CD4-positive, alpha-beta T cell treated with Interleukin-6 at 100 ng/mL for 8 hours (primary cell): Measurements from ENCODE around the gene LSM6.
A peak's percentile ranks its signal among the peaks of the same experiment; 100 is the strongest.

Source experiments
- DNase-seq: peaks from one replicate; pipeline ENCODE4 v3.0.0-alpha.2; 2020; ENCODE audit warnings: mixed read lengths, low spot score

The LSM6 gene

DNA sequence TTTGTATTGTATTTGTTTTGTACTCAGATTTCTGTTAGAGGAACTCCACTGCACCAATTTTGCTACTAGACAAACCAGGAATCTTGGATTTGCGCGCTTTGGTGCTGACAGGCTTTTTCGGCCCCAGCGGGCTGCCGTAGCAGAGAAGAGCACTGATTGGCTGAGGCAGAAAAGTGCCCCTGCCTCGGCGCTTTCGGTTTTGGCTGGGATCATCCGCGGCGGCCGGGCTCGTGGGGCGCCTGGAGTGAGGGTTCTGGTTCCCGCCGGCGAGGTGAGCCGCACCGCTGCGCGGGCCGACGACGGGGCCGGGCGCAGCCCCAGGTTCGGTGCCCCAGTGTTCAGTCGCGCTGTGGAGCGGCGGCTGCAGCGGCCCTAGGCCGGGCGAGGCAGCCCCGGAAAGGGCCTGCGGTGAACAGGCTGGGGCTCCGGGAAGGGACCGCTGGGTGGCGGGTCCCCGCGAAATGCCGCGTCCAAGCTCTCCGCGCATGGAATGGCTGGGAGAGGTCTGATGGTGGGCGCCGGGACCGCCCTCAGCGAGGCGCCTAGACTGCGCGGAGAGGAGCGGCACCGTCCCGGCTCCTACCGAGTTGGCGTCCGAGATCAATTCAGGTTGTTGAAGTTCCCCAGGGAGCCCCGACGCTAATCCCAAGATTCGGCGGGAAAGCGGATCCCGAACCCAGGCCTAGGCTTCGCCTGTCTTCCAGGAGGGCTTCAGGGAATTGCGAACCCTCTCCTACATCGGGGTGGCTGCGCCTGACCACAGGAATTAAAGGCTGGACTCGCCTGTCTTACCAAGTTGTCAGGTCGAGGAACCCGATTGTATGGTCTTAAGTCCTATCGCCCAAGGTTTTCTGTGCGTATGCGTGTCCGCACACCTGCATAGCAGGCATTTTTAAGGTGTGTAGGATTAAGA lies at the start of gene LSM6:
Gene LSM6, plus strand, starts transcription at position 178 of the 913 bp plus-strand sequence. CDS start 7,204 bp downstream, outside the sequence.
- DNase-seq: peak; percentile 81

GRCh38 chr4:146132445-146132844 lies 43.1 kb upstream of the LSM6 start:
- DNase-seq: no peak

- DNase-seq: no peak
Observed at GRCh38 chr4:146134761-146135445, 40.6 kb upstream of the LSM6 start.

DNA sequence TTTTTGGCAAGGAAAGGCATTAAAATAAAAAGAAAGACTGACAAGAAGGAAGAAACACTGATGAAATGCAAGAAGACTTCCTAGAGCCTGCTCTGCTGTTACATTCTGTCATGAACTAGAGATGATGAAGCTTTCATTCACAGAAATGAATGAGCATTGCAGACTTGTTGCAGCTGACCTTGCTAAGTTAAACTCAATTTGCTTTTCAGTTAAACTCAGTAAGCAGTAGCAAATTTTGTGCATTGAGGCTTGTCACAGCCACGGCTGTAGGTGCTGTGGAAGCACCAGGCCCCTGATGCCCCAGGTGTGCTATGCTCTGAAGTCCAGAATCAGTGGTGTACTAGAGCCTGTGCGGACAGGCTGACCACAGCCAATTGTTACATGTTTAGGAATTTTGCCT lies 39.6 kb upstream of the LSM6 start:
- no peak for DNase-seq

- no peak for DNase-seq
Observed at GRCh38 chr4:146142768-146143167, 32.8 kb upstream of the LSM6 start.

- DNase-seq: no peak
Observed at GRCh38 chr4:146143888-146144287, 31.6 kb upstream of the LSM6 start.

- DNase-seq: no peak
Observed at GRCh38 chr4:146146918-146147317, 28.6 kb upstream of the LSM6 start.

DNA sequence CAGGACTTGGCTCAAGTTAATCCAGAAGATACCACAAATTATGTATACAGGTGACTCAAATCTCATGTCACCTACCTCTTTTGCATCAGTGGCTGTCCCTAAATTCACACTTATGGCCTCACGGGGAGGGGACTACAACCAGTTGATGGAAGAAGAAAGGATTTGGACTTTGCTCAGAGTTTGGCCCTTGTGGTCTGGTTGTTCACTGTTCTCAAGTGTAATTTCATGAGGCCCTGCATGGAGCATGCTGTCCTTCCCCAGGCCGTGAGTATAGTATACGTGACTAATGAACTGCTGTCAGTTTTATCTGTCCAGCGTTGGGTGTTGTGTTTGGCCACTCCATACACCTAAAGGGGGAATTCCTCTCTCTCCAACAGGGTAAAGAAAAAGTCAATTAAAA lies 27.5 kb upstream of the LSM6 start:
- no peak for DNase-seq

- DNase-seq: no peak
Observed at GRCh38 chr4:146154057-146154456, 21.5 kb upstream of the LSM6 start.

DNA sequence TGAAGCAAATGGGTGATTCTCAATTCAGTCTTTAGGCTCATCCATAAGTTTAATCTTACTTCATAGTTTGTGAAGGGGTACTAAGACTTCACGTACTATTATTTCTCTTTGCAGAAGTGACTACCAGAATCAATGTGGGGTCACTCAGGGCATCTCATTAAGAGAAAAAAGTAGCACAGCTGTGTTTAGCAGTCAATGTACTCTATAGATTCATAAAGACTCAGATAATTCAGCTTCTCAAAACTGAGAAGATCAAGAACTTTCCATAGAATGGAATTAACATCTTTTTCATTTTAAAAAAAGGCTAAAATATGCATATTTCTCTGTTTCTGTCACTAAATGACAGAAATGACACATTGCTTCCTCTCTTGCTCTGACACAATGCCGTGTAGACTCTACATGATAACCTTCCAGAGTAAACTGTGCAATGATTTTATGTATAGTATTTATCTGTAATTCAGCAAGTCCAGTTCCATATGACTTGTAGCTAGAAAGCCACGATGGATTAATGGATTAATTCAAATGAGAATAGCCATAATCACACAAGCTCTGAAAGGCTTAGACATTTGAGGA lies 20.3 kb upstream of the LSM6 start:
- no peak for DNase-seq

DNA sequence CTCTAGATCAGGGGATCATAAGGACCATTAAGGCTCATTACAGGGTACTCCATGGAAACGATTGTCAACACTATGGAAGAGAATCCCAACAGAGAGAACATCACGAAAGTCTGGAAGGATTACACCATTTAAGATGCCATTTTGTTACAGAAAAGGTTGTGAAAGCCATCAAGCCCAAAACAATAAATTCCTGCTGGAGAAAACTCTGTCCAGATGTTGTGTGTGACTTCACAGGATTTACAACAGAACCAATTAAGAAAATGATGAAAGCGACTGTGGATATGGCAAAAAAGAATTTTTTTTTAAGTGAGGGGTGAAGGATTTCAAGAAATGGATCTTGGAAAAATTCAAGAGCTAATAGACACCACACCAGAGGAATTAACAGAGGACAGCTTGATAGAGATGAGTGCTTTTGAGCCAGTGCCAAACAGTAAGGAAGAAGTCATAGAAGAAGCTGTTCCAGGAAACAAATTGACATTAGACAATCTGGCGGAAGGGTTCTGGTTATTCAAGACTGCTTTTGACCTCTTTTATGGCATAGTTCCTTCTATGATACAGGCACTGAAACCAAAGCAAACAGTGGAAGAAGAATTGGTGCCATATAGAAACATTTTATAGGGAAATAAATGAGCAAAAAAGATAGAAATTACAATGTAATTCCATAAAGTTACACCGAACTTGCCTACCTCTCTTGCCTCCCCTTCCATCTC lies 17.3 kb upstream of the LSM6 start:
- no peak for DNase-seq

- no peak for DNase-seq
Observed at GRCh38 chr4:146159384-146160058, 16.0 kb upstream of the LSM6 start.

- no peak for DNase-seq
Observed at GRCh38 chr4:146161243-146161642, 14.3 kb upstream of the LSM6 start.

- DNase-seq: no peak
Observed at GRCh38 chr4:146165221-146165620, 10.3 kb upstream of the LSM6 start.

DNA sequence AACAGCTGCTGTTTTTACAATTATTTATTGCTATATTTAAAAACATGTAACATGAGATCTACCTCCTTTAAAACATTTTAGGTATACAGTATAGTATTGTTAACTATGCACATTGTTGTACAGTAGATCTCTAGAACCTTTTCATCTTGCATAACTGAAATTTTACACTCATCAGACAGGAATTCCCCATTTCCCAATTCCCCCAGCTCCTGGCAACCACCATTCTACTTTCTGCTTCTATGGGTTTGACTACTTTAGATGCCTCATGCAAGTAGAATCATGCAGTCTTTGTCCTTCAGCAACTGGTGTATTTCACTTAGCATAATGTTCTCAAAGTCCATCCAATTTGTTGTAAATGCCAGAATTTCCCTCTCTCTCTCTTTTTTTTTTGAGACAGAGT lies 9.7 kb upstream of the LSM6 start:
- DNase-seq: no peak

- no peak for DNase-seq
Observed at GRCh38 chr4:146170149-146170548, 5.4 kb upstream of the LSM6 start.

DNA sequence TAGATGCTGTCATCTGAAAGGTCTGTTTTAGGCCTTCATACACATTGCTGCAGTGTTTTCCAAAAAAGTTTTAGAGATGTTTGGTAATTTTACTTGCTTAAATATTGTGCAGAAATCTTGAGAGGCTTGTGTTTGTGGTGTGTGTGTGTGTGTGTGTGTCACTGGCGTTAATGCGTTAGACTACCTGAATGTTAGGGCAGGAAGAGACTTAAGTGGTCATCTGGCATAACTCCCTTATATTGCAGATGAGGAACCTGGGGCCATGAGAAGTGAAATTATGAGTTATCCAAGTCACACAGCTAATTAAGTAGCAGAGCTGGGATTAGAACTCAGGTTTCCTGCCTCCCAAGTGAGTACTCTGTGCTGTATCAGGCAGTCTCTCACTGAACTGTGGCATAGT lies 1.4 kb downstream of the LSM6 start:
- DNase-seq: no peak

- no peak for DNase-seq
Observed at GRCh38 chr4:146178126-146178525, 2.6 kb downstream of the LSM6 start.

GRCh38 chr4:146179784-146180370 lies 4.4 kb downstream of the LSM6 start:
- DNase-seq: no peak

DNA sequence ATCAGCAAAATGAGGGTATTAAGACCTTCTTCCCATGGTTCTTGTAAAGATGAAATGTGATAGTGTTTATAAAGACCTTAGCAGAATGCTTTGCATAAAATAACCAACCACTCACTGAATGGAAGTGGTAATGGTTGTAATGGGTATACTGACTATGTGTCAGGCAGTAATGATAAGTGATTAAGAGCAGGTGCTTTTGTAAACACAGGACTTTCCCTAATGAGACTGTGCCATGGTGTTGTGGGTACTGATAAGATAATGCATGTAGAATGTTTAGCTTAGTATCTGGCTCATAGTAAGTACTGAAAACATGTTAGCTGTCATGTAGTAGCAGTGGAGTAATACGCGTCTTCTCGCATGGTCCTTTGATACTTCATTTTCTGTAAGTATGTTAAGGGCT lies 6.9 kb downstream of the LSM6 start:
- DNase-seq: no peak

DNA sequence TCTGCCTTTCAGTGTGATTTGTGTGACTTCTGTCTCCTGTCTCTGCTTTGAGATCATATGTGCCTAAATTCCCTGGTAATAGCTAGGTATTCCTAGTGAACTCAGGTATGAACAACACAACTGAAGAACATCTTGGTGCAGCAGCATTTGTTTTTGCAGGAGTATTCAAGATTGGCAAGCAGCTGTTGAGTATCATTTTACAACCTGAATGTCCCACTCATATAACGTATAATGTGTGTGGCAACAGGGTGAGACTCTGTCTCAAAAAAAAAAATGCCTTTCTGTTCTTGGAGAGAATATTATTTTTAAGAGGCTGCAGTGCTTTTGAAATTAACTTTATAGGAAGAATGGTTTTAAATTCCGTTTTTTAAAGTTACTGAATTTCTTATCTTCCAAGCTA lies 7.7 kb downstream of the LSM6 start:
- DNase-seq: no peak
